ENCODE results near the gene LCK.

Gene LCK

DNA sequence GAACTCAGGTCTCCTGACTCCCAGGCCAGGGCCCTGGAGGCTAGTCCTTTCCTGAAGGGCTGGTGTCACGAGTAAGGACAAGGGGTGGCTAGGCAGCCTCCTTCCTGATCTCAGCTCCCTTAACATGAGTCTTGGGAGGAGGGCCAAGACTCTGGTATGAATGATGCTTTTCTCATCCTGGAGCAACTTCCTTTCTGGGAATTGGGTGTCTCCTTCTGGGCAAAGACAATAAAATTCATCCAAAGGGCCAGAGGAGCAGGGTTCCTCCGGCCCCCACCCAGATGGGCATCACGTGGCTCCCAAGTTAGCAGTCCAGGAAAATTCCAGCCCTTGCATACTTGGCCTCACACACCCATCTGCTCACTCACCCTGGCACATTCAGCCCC is 4.2 kb upstream of the LCK start, which contains the start of gene FAM167B:
FAM167B (plus strand) TSS at position 335 of the 386 bp plus-strand sequence. CDS start 200 bp downstream, outside the sequence.
- in situ Hi-C loops (cut with MboI; ENCODE audit: low pct_unique_long_range_greater_than_20kb, low sequenced_read_pairs, unreplicated experiment), result no loop called here

DNA sequence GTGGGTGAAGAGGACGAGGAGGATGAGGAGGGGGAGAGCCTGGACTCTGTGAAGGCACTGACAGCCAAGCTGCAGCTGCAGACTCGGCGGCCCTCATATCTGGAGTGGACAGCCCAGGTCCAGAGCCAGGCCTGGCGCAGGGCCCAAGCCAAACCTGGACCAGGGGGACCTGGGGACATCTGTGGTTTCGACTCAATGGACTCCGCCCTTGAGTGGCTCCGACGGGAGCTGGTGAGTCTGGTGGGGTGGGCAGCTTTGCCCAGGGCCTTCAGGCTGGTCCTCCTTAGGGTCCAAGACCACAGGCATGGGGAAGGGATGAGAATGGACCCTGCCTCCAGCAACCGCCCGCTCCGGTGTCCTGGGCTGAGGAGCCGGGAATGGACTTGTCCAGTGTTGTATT is 3.6 kb upstream of the LCK start:
- DNase-seq (ENCODE audit: low spot score), result no peak
- in situ Hi-C loops (cut with MboI; ENCODE audit: low pct_unique_long_range_greater_than_20kb, low sequenced_read_pairs, unreplicated experiment), result no loop called here
- TF ChIP-seq, protein P1, sequence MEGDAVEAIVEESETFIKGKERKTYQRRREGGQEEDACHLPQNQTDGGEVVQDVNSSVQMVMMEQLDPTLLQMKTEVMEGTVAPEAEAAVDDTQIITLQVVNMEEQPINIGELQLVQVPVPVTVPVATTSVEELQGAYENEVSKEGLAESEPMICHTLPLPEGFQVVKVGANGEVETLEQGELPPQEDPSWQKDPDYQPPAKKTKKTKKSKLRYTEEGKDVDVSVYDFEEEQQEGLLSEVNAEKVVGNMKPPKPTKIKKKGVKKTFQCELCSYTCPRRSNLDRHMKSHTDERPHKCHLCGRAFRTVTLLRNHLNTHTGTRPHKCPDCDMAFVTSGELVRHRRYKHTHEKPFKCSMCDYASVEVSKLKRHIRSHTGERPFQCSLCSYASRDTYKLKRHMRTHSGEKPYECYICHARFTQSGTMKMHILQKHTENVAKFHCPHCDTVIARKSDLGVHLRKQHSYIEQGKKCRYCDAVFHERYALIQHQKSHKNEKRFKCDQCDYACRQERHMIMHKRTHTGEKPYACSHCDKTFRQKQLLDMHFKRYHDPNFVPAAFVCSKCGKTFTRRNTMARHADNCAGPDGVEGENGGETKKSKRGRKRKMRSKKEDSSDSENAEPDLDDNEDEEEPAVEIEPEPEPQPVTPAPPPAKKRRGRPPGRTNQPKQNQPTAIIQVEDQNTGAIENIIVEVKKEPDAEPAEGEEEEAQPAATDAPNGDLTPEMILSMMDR (IDR thresholded peaks at IDR 0.05; ENCODE audit: extremely low read depth, insufficient read depth, missing control alignments), result no peak

More for the DNA sequence above, 4.2 kb upstream of the LCK start, which contains the start of gene FAM167B:
- TF ChIP-seq, protein P1 (IDR thresholded peaks at IDR 0.05; ENCODE audit: extremely low read depth, insufficient read depth, missing control alignments), result no peak
- no peak for DNase-seq (ENCODE audit: low spot score)

DNA sequence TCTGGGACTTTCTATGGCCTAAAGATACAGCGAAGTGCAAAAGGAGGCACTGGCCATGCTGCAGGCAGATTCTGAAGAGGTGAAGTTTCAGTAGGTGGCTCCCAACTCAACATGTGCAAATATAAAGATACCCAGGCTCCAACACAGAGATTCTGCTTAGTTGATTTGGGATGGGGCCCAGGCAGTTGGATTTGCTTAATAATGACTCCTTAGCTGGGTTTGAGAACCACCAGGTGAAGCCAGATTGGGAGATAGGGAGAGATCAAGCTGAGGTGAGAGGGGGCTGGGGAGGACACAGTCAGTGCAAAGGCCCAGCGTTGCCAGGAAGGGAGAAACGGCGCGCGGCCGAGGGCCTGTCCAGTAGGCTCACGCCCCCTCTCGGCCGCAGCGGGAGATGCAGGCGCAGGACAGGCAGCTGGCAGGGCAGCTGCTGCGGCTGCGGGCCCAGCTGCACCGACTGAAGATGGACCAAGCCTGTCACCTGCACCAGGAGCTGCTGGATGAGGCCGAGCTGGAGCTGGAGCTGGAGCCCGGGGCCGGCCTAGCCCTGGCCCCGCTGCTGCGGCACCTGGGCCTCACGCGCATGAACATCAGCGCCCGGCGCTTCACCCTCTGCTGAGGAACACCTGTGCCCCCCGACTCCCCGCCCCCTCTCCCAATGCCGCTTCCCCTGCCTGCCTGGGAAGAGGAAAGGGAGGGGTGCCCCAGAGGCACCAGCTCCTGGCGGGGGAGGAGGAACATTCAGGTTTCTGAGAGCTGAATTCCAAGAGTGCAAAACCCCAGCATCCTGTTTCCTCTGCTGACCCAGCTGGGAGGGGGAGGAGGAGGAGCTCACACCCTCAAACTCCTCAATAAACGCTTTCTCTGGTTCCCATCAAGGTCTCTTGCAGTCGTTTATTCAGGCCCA is 2.8 kb upstream of the LCK start:
- in situ Hi-C loops (cut with MboI; ENCODE audit: low pct_unique_long_range_greater_than_20kb, low sequenced_read_pairs, unreplicated experiment), result no loop called here
- DNase-seq (ENCODE audit: low spot score), result peak; percentile 86
- TF ChIP-seq, protein P1 (IDR thresholded peaks at IDR 0.05; ENCODE audit: extremely low read depth, insufficient read depth, missing control alignments), result peak; percentile 98

DNA sequence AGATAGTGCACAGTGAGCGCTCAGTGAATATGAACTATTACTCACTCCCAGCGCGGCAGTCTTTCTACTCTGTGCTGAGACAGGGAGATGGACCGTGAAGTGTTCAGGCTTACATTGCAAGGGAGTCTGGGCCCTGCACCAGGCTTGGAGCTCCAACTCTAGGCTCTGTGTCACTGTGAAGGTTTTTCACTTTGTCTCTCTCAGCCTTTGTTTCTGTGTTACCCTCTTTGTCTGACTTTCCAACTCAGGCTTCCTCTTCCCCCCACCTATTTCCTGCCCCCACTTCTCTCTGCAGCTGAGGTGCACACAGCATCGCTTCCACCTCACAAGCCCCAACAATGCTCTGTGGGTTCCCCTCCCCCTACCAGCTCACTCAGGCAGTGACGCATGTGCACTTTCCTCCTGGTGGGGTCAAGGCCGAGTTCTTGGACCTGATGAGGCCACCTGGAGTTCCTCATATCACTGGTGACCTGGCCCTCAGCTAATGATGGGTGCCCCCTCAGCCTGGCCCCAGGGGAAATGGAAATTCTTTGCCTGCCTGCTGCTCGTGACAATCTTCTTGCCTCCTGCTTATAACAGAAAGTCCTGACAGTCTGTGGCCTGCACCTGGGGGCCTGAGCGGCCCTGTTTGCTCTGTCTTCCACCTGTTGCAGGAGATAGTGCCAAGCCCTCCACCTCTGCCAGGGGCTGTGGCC is 1.1 kb upstream of the LCK start:
- in situ Hi-C loops (cut with MboI; ENCODE audit: low pct_unique_long_range_greater_than_20kb, low sequenced_read_pairs, unreplicated experiment), result no loop called here
- TF ChIP-seq, protein P1 (IDR thresholded peaks at IDR 0.05; ENCODE audit: extremely low read depth, insufficient read depth, missing control alignments), result no peak
- DNase-seq (ENCODE audit: low spot score), result peak; percentile 88

- in situ Hi-C loops (cut with MboI; ENCODE audit: low pct_unique_long_range_greater_than_20kb, low sequenced_read_pairs, unreplicated experiment), result no loop called here
- no peak for DNase-seq (ENCODE audit: low spot score)
- TF ChIP-seq, protein P1 (IDR thresholded peaks at IDR 0.05; ENCODE audit: extremely low read depth, insufficient read depth, missing control alignments), result no peak
These were observed 4.3 kb downstream of the LCK start for GRCh38 chr1:32255072-32256071.
